Measurements from ENCODE around the gene SNX9.
"Not testable (repeated sequence)": the region's sequence is repeated elsewhere in the genome, so short reads cannot be mapped to it uniquely, and the experiment has no call there.

Gene SNX9

DNA sequence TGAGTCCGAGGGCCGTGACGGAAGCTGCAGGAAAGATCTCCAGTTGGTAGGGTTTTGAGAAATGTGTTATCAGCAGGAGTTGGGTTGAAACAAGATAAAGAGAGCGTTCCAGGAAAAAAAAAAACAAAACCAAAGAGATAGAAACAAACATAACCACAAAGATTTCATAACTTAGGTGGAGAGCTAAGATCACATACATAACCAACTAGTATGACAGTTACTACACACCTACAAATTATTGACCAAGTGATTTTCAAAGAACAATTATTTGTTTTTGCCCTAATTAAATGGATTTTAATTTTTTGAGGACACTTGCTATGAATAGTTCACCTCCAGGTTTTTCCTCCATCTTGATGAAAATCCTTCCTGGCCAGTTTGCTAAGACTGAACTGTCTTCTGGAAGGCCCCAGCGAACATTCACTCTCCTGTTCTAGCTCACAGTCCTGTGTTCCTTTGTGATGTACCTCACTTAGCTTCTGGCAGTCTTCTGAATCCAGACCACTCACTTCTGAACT, 69.4 kb downstream of the SNX9 start:
- no peak for DNase-seq

DNA sequence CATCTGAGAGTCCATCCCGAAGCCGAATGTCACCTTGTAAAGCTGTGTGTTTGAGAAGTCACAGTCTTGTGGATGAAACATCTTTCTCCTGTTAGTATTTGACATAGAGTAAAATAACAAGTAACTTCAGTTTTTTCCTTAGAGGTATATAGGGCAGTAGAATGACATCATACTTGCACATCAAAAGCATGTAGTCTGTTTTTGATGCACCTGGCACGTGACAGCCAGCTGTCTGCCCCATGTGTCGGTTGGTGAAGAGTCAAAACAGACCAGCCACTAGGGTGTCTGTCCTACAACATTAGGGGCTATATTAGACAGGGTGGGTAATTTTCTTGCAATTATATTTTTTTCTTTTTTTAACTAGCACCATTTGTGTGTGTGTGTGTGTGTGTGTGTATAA, 70.2 kb downstream of the SNX9 start:
- no peak for DNase-seq

DNA sequence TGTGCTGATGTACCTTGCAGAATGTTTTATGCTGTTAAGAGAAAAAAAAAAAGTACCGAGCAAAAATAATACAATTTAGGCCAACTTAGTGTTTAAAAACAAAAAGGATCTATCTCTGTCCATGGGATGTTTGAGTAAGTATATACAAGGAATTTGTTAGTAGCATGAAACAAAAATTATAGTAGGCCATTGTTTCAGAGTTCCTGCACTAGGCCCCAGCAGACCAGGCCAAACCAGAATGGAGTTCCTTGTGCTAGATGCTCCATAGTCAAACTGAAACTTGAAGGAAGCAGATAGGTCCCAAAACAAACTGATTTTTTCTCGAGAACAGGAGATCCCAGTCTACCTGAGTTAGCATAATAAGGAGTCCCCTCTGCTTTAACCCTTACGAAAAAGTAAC, 72.5 kb downstream of the SNX9 start:
- DNase-seq: no peak

DNA sequence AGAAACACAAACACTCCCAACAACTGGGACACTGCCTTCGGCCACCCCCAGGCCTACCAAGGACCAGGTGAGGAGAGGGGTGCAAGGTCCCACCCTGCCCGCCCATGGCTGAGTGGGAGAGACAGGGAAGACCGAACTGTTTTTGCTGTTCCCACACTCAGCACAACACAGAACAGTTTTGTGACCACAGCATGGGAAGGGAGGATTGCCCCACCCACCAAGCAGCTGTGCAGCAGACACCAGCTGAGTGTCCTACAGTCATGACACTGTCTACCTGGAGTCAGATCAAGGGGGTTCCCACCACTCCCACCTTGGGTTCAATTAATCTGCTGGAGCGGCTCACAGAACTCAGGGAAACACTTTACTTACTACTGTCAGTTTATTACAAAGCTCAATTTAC, 73.9 kb downstream of the SNX9 start:
- no peak for DNase-seq

DNA sequence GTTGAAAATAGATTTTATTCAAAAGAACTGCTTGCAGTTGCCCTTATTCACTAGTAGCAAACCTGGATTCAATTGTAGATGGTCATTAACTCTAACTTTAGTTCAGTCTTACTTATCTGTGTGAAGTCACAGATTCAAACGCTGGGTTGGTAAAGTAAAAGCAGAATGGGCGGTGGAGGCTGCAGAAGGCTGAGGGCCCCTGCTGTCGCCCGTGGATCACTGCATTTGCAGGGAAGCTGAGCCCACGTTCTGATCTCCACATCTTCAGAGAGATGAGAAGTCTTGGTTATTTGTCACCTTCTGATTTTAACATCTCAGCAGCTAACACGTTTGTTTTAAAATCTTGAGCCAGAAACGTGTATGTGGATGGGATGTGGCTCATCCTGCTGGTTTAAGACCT, 75.1 kb downstream of the SNX9 start:
- DNase-seq: no peak

DNA sequence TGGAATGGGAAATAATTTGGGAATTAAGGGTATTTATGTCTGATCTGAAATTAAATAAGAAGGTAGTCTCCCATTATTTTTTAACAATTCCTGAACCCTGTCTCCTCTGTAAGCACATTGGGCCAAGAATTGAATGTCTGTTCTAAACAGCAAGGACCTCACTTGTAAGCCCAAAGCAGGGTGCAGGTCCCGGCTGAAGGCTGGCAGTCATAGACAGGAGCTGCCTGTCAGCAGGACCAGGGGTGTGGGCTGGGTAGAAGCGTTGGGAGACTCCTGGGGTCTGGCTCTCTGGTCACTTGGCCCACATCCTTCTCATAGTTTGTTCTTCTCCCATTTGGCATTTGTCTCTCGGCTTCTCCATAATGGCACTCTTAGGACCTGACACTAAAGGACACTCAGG, 75.6 kb downstream of the SNX9 start:
- no peak for DNase-seq

DNA sequence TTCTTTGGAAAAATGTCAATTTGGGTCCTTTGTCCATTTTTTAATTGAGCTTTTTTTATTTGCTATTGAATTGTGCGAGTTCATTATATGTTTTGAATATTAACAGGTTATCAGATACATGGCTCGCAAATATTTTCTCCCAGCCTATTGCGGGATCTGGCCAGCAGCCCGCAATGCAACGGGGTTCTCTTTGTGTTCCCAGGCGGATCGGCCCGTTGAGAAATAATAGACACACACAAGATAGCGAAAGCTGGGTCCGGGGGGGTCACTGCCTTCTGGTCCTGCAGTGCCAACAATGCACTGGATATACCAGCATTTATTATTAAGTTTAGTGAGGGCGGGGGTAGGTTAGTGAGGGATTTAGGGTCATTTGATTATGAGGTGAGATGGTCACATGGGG, 77.2 kb downstream of the SNX9 start:
- not testable (repeated sequence) for DNase-seq

DNA sequence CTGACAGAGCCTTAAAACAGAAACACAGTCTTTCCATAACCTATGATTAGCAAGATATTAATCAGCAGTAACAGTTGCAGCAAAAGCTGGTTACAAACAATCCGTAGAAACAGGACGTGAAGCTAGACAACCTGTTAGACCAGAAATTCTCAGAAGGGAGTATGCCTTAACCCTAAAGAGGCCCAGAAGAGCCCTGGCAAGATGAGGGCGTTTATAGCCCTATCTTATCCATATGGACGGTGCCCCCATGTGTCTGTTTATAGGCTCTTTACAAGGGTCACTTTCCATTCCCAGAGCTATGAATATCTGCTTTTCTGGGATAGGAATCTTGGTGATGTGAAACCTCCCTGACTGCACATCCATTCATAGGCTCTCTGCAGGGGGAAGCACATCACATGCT, 77.7 kb downstream of the SNX9 start:
- not testable (repeated sequence) for DNase-seq

DNA sequence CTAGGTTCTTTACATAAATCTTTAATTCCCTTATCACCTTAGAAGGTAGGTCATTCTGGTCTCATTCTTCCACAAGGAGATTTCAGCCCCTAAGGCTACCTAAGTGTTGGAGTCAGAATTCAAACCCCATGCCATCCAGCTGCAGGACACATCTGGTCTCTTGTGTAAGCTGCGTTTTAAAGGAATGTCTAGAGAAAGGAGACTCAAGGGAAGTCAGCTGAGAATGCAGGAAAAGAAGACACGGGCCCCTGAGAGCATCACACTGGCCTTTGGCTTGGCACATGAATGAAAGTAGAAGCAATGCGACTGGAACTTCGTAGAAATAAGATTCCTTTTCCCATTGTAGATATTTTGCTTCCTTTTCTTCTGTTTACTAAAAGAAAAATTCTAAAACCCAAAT, 82.0 kb downstream of the SNX9 start:
- no peak for DNase-seq

DNA sequence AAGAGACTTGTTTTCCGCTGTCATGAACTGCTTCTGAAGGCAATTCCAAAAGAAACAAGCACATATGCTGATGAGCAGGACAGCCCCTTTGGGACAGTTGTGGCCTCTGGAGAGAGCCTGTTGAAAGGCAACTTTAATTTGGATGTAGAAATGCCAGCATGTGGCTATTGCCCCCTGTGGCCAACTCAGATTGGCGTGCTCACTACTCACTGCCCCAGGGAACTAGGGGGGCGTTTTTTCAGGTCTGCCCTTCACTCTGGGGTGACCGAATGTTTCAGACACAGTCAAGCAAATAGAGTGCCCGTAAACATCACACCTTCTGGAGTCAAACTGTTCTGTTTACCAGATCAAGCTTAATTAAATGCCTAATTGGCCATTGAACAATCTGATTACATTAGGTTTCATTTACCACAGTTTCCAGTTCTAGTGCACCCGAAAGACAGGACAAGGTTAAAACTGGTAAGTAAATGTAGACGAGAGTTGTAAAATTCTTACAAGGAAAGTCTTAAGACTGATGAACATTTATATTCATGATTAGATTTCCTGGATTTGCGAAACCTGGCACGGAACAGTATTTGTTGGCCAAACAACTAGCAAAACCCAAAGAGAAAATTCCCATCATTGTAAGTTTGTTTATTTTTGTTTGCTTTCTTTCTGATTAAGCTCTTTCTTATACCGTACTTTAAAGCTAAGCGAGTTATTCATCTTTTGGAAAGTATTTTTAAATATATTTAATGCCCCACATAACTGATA, 82.7 kb downstream of the SNX9 start:
- DNase-seq: no peak

DNA sequence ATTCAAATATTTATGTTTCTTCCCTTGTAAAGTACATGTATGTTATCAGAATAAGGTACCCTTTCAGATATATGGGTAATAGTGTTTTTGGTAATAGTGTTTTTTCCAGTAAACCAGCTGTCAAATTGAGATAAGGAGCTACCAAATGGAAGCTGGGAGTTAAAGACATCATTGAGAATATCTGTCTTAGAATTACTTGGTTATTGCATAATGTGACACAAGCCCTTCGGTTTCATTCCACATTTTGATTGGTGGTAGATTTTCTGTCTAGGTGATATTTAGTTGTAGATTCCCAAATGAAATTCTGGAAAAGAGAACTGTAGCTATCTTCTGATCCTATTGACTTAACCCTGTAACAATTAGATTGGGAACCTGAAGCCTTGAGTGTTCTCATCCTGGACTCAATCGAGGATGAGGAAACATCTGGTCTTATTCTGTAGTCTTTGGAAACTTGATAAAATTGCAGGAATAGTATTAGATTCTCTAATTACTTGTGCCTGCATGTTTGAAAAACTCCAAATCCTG, 83.6 kb downstream of the SNX9 start:
- no peak for DNase-seq

DNA sequence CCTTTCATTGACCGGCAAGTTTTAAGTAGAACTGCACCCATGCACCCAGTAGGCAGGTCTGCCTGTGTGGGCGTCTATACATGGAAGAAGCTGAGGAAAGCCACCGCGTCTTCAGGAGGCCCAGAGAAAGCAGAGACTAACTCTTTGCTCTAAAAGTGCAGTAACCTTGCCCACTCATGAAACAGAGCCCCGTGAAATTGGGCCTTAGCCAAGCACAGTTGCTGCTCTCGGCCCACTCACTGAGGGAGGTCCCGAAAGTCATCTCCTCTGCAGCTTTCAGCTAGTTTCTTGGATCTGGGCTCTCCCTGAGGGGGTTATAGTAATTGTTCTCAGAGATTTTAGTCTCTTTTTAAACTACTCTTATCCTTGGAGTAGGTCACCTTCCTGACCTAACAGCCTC, 84.6 kb downstream of the SNX9 start:
- DNase-seq: no peak

DNA sequence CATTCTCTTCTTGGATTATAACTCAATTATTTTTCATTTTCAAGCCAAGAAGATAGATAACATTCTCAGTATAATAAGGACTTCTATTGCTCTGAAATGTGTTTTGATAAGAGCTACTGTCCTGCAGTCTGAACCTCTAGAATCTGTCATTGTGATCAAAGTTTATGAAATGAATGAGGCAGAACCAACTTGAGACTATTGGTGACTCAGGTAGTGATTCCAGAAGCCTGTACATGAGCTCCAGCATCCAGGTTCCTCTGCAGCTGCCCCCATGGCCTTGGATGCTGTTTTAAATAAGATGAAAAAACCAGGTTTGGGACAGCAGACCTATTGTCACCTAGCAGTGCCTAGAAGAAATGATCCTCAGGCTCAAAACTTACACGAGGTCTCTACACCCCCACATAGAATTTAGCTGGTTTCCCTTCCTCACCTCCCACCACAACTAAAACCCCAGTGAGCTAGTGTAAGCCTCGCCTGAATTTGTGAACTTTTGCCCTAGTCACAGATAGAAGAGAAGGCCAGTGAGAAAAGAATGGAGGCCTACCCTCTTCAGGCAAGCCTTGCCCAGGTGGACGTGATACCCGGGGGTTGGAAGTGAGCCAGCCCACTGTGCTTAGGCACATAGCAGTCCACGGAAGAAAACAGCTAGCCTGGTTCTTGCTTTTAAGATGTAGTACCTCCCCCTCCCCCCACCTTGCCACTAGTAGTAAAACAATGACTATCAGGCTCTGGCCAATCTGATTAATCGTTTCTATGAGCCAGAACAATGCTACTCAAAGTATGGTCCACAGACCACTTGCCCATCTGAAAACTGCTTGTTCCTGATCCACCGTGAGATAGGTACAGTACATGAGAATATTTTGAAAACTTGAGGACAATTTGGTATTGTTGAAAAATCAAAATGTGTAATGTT, 85.6 kb downstream of the SNX9 start:
- DNase-seq: no peak

DNA sequence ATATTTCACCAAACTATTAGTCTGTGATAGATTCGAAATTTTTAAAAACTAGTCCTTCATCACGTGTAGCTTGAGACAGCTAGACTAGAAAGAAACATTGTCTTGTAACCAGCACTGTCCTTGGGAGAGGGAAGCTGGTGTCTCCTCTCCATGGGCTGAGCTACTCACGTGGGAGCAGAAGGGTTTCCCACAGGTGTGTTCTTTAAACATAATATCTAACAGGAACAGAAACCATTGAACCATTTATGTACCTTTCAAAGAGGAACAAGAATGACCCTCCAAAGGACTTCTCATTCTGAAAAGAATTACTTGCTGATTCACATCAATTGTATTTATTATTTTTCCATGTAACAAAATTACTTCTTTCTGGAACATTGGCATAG, 86.2 kb downstream of the SNX9 start:
- DNase-seq: no peak

DNA sequence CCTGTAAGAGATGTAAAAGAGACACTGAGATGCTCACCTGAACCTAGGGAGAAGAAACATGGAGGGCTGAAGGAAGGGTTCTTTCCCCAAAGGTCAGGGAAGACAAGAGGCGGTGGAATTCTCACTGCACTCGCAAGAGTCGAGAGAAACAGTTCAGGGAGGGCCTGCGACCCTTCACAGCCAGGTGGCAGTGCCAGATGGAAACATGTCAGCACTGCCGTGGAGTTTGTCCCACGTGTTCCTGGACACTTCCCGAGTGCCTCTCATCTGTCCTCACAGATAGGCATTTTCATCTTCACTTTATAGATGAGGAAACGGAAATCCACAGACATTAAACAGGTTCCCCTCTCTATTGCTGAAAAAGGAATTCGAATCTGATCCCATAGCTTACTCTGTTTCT, 88.2 kb downstream of the SNX9 start:
- no peak for DNase-seq

DNA sequence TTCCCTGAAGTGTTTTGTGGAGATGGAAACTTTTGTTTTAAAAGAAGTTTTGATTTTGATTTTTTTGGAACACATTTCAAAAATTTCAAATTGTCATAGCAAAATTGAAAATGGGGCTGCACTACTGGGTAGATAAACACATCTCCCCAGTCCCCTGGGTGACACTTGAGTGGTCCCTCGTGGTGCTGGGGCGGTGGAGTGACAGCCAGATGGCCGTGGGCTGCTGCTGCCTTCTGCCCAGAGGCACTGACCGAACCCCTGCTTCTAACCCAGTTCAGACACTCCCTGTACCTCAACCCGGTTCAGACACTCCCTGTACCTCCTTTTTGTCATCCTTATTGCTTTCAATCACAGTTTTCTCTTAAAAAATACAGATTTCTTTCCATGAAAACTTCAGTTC, 88.7 kb downstream of the SNX9 start:
- no peak for DNase-seq

DNA sequence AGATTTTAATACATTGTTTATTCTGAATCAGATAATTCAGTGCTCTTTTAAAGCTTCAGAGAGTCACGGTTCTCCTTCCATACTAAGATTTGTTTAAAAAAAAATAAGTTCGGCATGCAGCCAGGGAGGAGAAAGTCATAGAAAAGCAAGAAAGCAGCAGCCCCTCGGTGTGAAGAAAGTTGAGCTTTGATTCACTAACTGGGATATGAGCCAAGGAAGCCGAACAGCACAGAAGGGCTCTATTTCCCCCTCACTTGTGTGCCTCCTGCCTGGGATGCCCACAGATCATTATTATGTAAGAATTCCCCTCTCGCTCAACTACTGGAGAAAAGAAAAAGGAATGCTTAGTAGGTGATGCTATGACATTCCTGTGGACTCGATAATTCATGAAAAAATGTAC, 89.3 kb downstream of the SNX9 start:
- DNase-seq: no peak

DNA sequence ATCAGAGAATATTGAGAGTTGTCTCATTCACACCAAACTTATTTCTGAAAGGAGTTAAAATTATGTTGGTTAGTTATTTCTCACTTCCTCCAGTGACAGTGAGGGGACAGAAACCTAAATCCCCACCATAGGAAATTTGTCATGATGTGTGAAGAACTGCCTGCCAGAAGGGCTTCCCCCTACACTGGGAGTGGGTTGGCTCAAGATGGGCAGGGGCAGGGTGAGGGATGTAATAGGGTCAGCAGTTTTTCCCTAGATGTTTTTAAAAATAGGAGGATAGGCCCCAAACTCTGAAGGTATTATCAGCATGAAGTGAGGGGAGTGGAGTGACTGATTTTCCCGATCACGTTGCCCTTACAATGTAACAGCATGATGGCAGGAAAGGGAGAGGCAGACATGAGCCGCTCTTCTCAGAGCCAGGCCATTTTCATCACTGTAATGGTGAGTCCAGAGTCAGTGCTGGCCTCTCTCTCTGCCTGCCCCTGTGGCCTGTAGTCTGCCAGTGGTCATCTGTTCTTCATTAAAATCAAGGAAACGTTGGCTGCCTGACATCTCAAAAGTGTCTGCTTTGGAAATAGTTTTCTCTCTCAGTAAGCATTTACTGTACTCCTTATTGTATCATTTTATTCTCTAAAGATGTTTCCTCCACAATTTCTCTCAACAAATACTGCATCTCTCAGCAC, 98.8 kb downstream of the SNX9 start:
- no peak for DNase-seq

DNA sequence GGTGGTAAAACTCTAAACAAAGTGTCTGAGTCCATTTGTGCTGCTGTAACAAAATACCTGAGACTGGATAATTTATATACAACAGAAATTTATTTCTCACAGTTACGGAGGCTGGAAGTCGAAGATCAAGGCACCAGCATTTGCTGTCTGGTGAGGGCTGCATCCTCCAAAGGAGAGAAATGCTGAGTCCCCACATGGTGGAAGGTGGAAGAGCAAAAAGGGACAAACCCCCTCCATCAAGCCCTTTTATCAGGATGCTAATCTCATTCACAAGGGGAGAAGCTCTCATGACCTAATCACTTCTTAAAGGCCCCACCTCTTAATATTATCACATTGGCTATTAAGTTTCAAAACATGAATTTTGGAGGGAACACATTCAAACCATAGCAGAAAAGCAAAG, 102.7 kb downstream of the SNX9 start:
- DNase-seq: no peak

DNA sequence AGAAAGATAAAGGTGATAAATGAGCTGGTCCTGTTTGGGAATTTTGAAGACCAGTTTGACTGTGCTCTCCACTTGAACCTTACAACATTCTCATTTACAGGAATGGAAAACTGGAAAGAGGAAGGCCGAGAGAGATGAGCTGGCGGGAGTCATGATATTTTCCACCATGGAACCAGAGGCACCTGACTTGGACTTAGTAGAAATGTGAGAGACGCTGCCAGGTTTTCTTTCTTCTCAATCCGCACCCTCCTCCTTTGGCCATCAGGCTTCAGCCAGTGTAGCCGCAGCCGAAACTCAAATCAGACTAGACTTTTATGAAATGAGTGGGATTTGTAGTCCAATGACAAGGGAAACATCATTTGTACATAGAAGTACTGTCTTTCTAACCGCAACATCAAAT, 104.0 kb downstream of the SNX9 start:
- no peak for DNase-seq

DNA sequence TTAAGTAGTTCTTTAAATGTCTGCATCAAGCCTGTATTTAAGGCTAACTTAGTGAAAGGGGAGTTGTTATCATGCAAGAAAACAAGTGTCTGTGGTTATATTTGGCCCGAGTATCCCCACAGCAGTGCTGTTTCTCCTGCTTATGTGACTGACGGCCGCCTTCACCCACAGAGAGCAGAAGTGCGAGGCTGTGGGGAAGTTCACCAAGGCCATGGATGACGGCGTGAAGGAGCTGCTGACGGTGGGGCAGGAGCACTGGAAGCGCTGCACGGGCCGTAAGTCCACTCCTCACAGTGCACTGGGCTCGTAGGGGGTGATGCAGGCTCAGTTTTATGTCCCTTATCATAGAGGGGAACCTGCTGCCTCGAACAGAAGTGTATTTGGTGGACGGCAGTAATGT, 105.4 kb downstream of the SNX9 start:
- no peak for DNase-seq

DNA sequence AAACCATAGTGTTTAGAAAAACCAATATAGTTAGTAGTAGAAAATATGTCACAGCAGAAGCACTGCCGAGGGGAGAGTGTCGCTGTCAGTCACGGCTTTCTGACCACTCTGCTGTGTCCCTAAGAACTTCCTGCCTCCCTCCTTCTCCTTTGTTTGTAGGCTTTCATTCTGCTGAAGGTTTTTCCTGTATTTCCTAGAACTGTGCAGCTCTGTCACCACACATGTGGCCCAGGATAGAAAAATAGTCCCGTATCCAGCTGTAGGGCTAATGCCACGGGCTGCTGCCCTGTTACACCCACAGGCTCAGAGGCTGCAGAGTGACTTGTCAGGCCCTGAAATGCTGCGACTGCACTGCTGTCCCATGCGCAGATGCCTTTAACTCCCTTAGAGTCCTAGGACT, 106.0 kb downstream of the SNX9 start:
- no peak for DNase-seq

DNA sequence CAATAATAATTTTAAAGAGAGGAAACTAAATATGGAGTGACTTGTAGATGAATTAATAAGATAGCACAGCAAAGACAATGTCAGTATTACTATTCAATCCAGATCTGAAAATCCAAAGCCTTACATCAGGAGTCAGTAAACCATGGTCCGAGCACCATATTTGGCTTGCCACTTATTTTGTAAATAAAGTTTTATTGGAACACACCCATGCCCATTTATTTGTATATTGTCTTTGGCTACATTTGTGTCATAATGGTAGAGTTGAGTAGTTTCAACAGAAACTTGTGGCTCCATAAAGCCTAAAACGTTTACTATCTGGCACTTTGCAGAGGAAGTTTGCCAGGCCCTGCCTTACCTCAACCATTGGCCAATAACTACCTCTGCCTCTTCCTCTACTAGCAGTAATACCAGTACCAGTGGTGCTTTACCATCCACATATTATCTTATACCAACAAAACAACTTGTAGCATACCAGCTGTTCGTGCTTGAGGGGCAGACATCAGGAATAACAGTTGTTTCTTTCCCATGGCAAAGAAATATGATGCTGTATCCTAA, 106.8 kb downstream of the SNX9 start:
- DNase-seq: no peak

All from NCI-H1105 treated with DMSO at 0.1 percent for 48 hours (cell line).